ENCODE results near the gene NFYB. TPM values are rescaled to one million over a fixed set of nuclear protein-coding genes. Genes with fewer than 3 reads are reported as not detected.

NFYB gene
- total RNA-seq, 1 donor from 2014 or later: 100 TPM

DNA sequence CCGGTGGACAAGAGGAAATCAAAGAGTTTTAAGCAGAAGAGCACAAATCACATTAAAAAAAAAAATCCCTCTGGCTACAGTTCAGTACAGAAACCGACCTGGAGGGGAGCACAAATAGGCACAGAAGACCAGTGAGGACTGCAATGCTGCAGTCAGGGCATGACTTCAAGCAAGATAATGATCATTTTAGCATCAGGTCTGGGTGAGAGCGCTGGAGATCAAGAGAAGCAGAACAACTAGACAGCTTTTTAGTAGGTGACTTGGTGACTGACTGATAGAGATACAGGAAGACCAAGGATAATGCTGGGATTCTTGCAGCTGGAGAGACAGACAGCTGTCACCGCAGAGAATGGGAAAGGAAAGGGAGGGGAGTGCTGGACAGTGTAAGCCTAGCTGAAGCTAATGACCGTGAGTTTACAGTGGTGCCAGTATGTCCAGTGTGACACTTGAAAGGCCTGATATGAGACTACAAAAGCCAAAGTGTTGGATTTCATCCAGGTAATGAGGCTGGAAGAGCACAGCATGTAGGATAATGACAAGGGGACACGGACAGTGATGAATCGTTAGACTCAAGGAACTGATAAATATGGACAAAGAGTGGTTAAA lies 5.6 kb downstream of the NFYB start:
- peaks cover 18% of the 10 kb centered on the region for H3K4me1 ChIP-seq
- H3K27me3 ChIP-seq: no peaks in the 10 kb centered on the region
- peaks cover 3% of the 10 kb centered on the region for H3K27me3 Mint-ChIP-seq (ENCODE audit: insufficient read depth, low read depth)
- H2AFZ ChIP-seq (replicated peaks): no peak overlapping the region
- peaks cover 15% of the 10 kb centered on the region for H3K36me3 ChIP-seq
- H3K4me3 Mint-ChIP-seq: no peak overlapping the region
- H3K4me1 Mint-ChIP-seq: peaks cover 21% of the 10 kb centered on the region
- H3F3A ChIP-seq (ENCODE audit: low read depth): peaks cover 8% of the 10 kb centered on the region
- H3K36me3 Mint-ChIP-seq: peaks cover 15% of the 10 kb centered on the region
- no peak for DNase-seq (ENCODE audit: low spot score)
- peaks cover 74% of the 10 kb centered on the region for H4K20me1 ChIP-seq (ENCODE audit: low read depth)
- no peak overlapping the region for H3K4me2 ChIP-seq
- no peak overlapping the region for H3K9ac ChIP-seq
- TF ChIP-seq EZH2phosphoT487 (IDR thresholded peaks at IDR 0.05): no peak
- H3K9me3 ChIP-seq (ENCODE audit: low read depth): no peaks in the 10 kb centered on the region
- H3K27ac Mint-ChIP-seq: no peak overlapping the region
- no peak overlapping the region for H3K4me3 ChIP-seq
- H3K27ac ChIP-seq: no peak overlapping the region
- H3K9me3 Mint-ChIP-seq: no peaks in the 10 kb centered on the region
- H3K79me2 ChIP-seq (ENCODE audit: low read depth): peaks cover 86% of the 10 kb centered on the region

DNA sequence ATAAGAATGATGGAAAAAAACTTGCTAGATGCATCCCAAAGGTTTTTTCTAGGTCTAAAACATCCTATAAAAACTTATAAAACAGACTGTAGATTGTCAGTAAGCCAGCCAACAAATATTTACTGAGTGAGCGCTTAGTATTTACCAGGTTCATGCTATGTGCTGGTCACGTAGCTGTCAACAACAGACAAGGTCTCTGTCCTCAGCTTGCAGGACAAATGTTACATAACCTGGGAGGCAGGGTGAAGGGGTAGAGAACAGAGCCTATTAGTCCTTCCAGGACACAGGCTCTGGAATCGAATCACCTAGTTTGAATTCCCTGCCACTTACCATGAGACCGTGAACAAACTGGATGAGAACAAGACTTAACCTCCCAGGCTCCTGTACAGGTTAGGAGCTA lies 6.4 kb downstream of the NFYB start:
- peaks cover 17% of the 10 kb centered on the region for H3K4me1 ChIP-seq
- H2AFZ ChIP-seq (replicated peaks): no peak overlapping the region
- H4K20me1 ChIP-seq (ENCODE audit: low read depth): peaks cover 74% of the 10 kb centered on the region
- no peaks in the 10 kb centered on the region for H3F3A ChIP-seq (ENCODE audit: low read depth)
- H3K4me2 ChIP-seq: no peak overlapping the region
- peaks cover 78% of the 10 kb centered on the region for H3K79me2 ChIP-seq (ENCODE audit: low read depth)
- TF ChIP-seq EZH2 (IDR thresholded peaks at IDR 0.05): no peak
- no peak for TF ChIP-seq CTCF (IDR thresholded peaks at IDR 0.05)
- TF ChIP-seq EZH2phosphoT487 (IDR thresholded peaks at IDR 0.05): no peak
- H3K4me3 ChIP-seq: no peak overlapping the region
- no peaks in the 10 kb centered on the region for H3K9me3 Mint-ChIP-seq
- peaks cover 3% of the 10 kb centered on the region for H3K27me3 Mint-ChIP-seq (ENCODE audit: insufficient read depth, low read depth)
- peaks cover 16% of the 10 kb centered on the region for H3K4me1 Mint-ChIP-seq
- no peak overlapping the region for H3K27ac Mint-ChIP-seq
- H3K36me3 ChIP-seq: peaks cover 22% of the 10 kb centered on the region
- no peak overlapping the region for H3K4me3 Mint-ChIP-seq
- no peak overlapping the region for H3K9ac ChIP-seq
- H3K36me3 Mint-ChIP-seq: peaks cover 15% of the 10 kb centered on the region
- no peaks in the 10 kb centered on the region for H3K27me3 ChIP-seq
- no peak for DNase-seq (ENCODE audit: low spot score)
- no peaks in the 10 kb centered on the region for H3K9me3 ChIP-seq (ENCODE audit: low read depth)
- no peak overlapping the region for H3K27ac ChIP-seq

GRCh38 chr12:104130760-104131159 lies 7.2 kb downstream of the NFYB start:
- no peak overlapping the region for H3K4me3 ChIP-seq

More at GRCh38 chr12:104130760-104131159, 7.2 kb downstream of the NFYB start:
- peaks cover 22% of the 10 kb centered on the region for H3K36me3 Mint-ChIP-seq
- H3K4me2 ChIP-seq: no peak overlapping the region
- no peaks in the 10 kb centered on the region for H3F3A ChIP-seq (ENCODE audit: low read depth)
- peaks cover 70% of the 10 kb centered on the region for H3K79me2 ChIP-seq (ENCODE audit: low read depth)
- DNase-seq (ENCODE audit: low spot score): no peak
- H3K27ac Mint-ChIP-seq: no peak overlapping the region
- no peak overlapping the region for H3K9ac ChIP-seq
- no peak overlapping the region for H3K4me3 Mint-ChIP-seq
- peaks cover 3% of the 10 kb centered on the region for H3K27me3 Mint-ChIP-seq (ENCODE audit: insufficient read depth, low read depth)
- peaks cover 30% of the 10 kb centered on the region for H3K36me3 ChIP-seq
- H3K27me3 ChIP-seq: no peaks in the 10 kb centered on the region
- no peaks in the 10 kb centered on the region for H3K9me3 Mint-ChIP-seq
- no peak overlapping the region for H3K27ac ChIP-seq
- no peaks in the 10 kb centered on the region for H3K9me3 ChIP-seq (ENCODE audit: low read depth)
- H3K4me1 Mint-ChIP-seq: peaks cover 9% of the 10 kb centered on the region
- TF ChIP-seq EZH2 (IDR thresholded peaks at IDR 0.05) (no peak), CTCF (IDR thresholded peaks at IDR 0.05) (no peak), EZH2phosphoT487 (IDR thresholded peaks at IDR 0.05) (no peak)
- H3K4me1 ChIP-seq: peaks cover 9% of the 10 kb centered on the region
- no peak overlapping the region for H2AFZ ChIP-seq (replicated peaks)
- H4K20me1 ChIP-seq (ENCODE audit: low read depth): peaks cover 74% of the 10 kb centered on the region
